GM12878 (cell line): Measurements from ENCODE around the gene A4GNT.

Experiments
- ATF3 ChIP-seq: IDR thresholded peaks from 2 replicates; pipeline ENCODE4 v1.6.1; 2011; ENCODE audit warnings: low read depth, mild to moderate bottlenecking, low read length, moderate library complexity, borderline replicate concordance; ENCODE audit errors: extremely low read depth
- CTCF ChIP-seq, 3 experiments: IDR thresholded peaks in 2 of 3; conservative IDR thresholded peaks in 1 of 3; 2 replicates each; pipeline ENCODE4 v1.5.1; 2011; ENCODE audit warnings: low read depth in 3 of 3, low read length in 3 of 3, mild to moderate bottlenecking in 3 of 3, control low read depth in 2 of 3, moderate library complexity in 2 of 3, inconsistent platforms in 1 of 3, mixed read lengths in 1 of 3; ENCODE audit not compliant: control insufficient read depth in 2 of 3, insufficient read depth in 1 of 3; ENCODE audit errors: extremely low read depth in 1 of 3
- MEF2A ChIP-seq: IDR thresholded peaks from 2 replicates; pipeline ENCODE4 v1.6.1; 2011; ENCODE audit warnings: low read depth, mild to moderate bottlenecking, low read length, moderate library complexity; ENCODE audit not compliant: insufficient read depth
- MLLT1 ChIP-seq: fragments of 450-650 bp; IDR thresholded peaks from 2 replicates; pipeline ENCODE4 v1.6.1; 2016; ENCODE audit warnings: mild to moderate bottlenecking
- NR2F1 ChIP-seq: fragments of 450-650 bp; conservative IDR thresholded peaks from 2 replicates; pipeline ENCODE4 v1.6.1; 2017; ENCODE audit warnings: mild to moderate bottlenecking
- POLR2AphosphoS5 ChIP-seq: IDR thresholded peaks from 2 replicates; pipeline ENCODE4 v1.6.1; 2011; ENCODE audit warnings: mild to moderate bottlenecking, low read length, inconsistent platforms
- USF2 ChIP-seq: IDR thresholded peaks from 2 replicates; pipeline ENCODE4 v1.6.1; 2011; ENCODE audit warnings: low read depth, low read length, improper control_type of control experiment, borderline replicate concordance

GRCh38 chr3:138135833-138136194, 3.6 kb upstream of the A4GNT start:
- TF ChIP-seq CTCF (IDR thresholded peaks at IDR 0.05 in 2 of 3, conservative IDR thresholded peaks at IDR 0.05 in 1 of 3; ENCODE audit: control insufficient read depth in 2 of 3, extremely low read depth in 1 of 3, insufficient read depth in 1 of 3, low read depth in 3 of 3, low read length in 3 of 3) (no peak), USF2 (no peak), NR2F1 (no peak), POLR2AphosphoS5 (no peak), MEF2A (no peak), MLLT1 (no peak), ATF3 (no peak)
